Endodermal cell (in vitro differentiated cells): ENCODE results near the gene SRPRB. TPM values are rescaled to one million over a fixed set of nuclear protein-coding genes. Genes with fewer than 3 reads are reported as not detected.

Experiments
- DNase-seq: peaks from one replicate; pipeline ENCODE4 v3.0.0-alpha.2; 2017
- H3K27ac ChIP-seq: 2 replicates; pipeline ENCODE4 v1.5.1; 2013; ENCODE audit warnings: mild to moderate bottlenecking, low read depth, low read length, moderate library complexity
- H3K27me3 ChIP-seq: 2 replicates; pipeline ENCODE4 v1.6.1; 2013; ENCODE audit warnings: mild to moderate bottlenecking, low read length, moderate library complexity; ENCODE audit not compliant: insufficient read depth, control insufficient read depth, poor library complexity, severe bottlenecking
- H3K36me3 ChIP-seq: 2 replicates; pipeline ENCODE4 v1.7.0; 2013; ENCODE audit warnings: mild to moderate bottlenecking, low read length, moderate library complexity; ENCODE audit not compliant: control insufficient read depth, insufficient read depth
- H3K4me1 ChIP-seq: one replicate; pipeline ENCODE4 v1.7.0; 2013; ENCODE audit warnings: low read length; ENCODE audit not compliant: control insufficient read depth, insufficient read depth
- H3K4me3 ChIP-seq: 2 replicates; pipeline ENCODE4 v1.5.1; 2013; ENCODE audit warnings: mild to moderate bottlenecking, low read length, moderate library complexity
- H3K9ac ChIP-seq: 2 replicates; pipeline ENCODE4 v1.6.1; 2013; ENCODE audit warnings: mild to moderate bottlenecking, low read length, moderate library complexity; ENCODE audit not compliant: poor library complexity, severe bottlenecking; ENCODE audit errors: extremely low read depth
- H3K9me3 ChIP-seq: 2 replicates; pipeline ENCODE4 v1.6.1; 2013; ENCODE audit warnings: mild to moderate bottlenecking, low read length, moderate library complexity; ENCODE audit not compliant: control insufficient read depth
- H3K27ac Mint-ChIP-seq: 2 replicates; pipeline ENCODE4 v1.8.0; 2020; ENCODE audit warnings: mixed read lengths
- H3K27me3 Mint-ChIP-seq: 2 replicates; pipeline ENCODE4 v1.8.0; 2021; ENCODE audit warnings: mild to moderate bottlenecking, mixed read lengths; ENCODE audit not compliant: insufficient read depth
- H3K36me3 Mint-ChIP-seq: 2 replicates; pipeline ENCODE4 v1.8.0; 2020; ENCODE audit warnings: low read depth, mixed read lengths
- H3K4me1 Mint-ChIP-seq: 2 replicates; pipeline ENCODE4 v1.8.0; 2020; ENCODE audit warnings: mixed read lengths
- H3K4me3 Mint-ChIP-seq: 2 replicates; pipeline ENCODE4 v1.8.0; 2020; ENCODE audit warnings: mild to moderate bottlenecking, moderate library complexity, mixed read lengths
- H3K9me3 Mint-ChIP-seq: 2 replicates; pipeline ENCODE4 v1.8.0; 2020; ENCODE audit warnings: mild to moderate bottlenecking, mixed read lengths
- CTCF ChIP-seq: fragments of 200-600 bp; sonication (generic); conservative IDR thresholded peaks from 2 replicates; pipeline ENCODE4 v1.5.0; 2021; ENCODE audit warnings: antibody characterized with exemption, mild to moderate bottlenecking
- WGBS, 2 experiments: methylation state at CpG; one replicate each; pipeline versions ENCODE4 v1.1.5 to v1.1.7; 2013; ENCODE audit warnings: missing lambda C conversion rate in 2 of 2, mixed read lengths in 1 of 2; ENCODE audit not compliant: insufficient coverage in 1 of 2, insufficient read length in 1 of 2; 5-methylcytosine and 5-hydroxymethylcytosine counted together
- total RNA-seq, 2 donors: library from RNA; stranded (reverse); fragmentation: NEBNext Ultra II Directional in 1 of 2; extraction: Animal tissue kit (Norgen Biotek cat#: 25700) in 1 of 2; gene quantifications; 2 replicates in 1 of 2; 3 replicates in 1 of 2; pipeline ENCODE4 v1.2.1, GENCODE V29; 2021

The SRPRB gene
- total RNA-seq, 2 donors from 2014 or later, result 26.1 to 33.6 TPM

GRCh38 chr3:133824961-133825485, 19.4 kb downstream of the SRPRB start:
- WGBS, 2 experiments, result 91 to 100% methylated on average over 7 to 8 of the region's 8 CpGs
- Histone ChIP-seq H3K4me3 (no peak overlapping the region), H3K9me3 (no peaks in the 10 kb centered on the region), H3K36me3 (peaks cover 20% of the 10 kb centered on the region), H3K4me1 (peaks cover 2% of the 10 kb centered on the region), H3K27me3 (no peaks in the 10 kb centered on the region), H3K9ac (no peak overlapping the region), H3K27ac (no peak overlapping the region)
- H3K36me3 Mint-ChIP-seq, result peaks cover 33% of the 10 kb centered on the region
- TF ChIP-seq CTCF, result no peak
- H3K27ac Mint-ChIP-seq, result no peak overlapping the region
- H3K4me1 Mint-ChIP-seq, result no peaks in the 10 kb centered on the region
- H3K9me3 Mint-ChIP-seq, result no peaks in the 10 kb centered on the region
- H3K27me3 Mint-ChIP-seq, result no peaks in the 10 kb centered on the region
- no peak overlapping the region for H3K4me3 Mint-ChIP-seq
- no peak for DNase-seq

GRCh38 chr3:133825969-133826727, 20.5 kb downstream of the SRPRB start:
- Histone ChIP-seq H3K9ac (no peak overlapping the region), H3K9me3 (no peaks in the 10 kb centered on the region), H3K4me3 (no peak overlapping the region), H3K36me3 (peaks cover 9% of the 10 kb centered on the region), H3K27ac (no peak overlapping the region), H3K4me1 (peaks cover 2% of the 10 kb centered on the region), H3K27me3 (no peaks in the 10 kb centered on the region)
- Mint-ChIP-seq H3K4me1 (no peaks in the 10 kb centered on the region), H3K27ac (no peak overlapping the region), H3K9me3 (no peaks in the 10 kb centered on the region), H3K4me3 (no peak overlapping the region), H3K27me3 (no peaks in the 10 kb centered on the region), H3K36me3 (peaks cover 22% of the 10 kb centered on the region)
- no peak for DNase-seq
- TF ChIP-seq CTCF, result no peak
- 90 to 93% methylated on average over 10 to 12 of the region's 12 CpGs for WGBS, 2 experiments

- Histone ChIP-seq H3K27ac (no peak overlapping the region), H3K4me3 (no peak overlapping the region), H3K9me3 (no peaks in the 10 kb centered on the region), H3K36me3 (peaks cover 3% of the 10 kb centered on the region), H3K27me3 (no peaks in the 10 kb centered on the region), H3K9ac (no peak overlapping the region), H3K4me1 (peaks cover 2% of the 10 kb centered on the region)
- peaks cover 16% of the 10 kb centered on the region for H3K36me3 Mint-ChIP-seq
- no peak overlapping the region for H3K27ac Mint-ChIP-seq
- no peak for TF ChIP-seq CTCF
- DNase-seq, result no peak
- no peaks in the 10 kb centered on the region for H3K4me1 Mint-ChIP-seq
- no peak overlapping the region for H3K4me3 Mint-ChIP-seq
- WGBS, 2 experiments, result 79% methylated on average over 1 of the region's 1 CpG; no CpG with 5 or more reads in 1 of the 2 experiments
- no peaks in the 10 kb centered on the region for H3K27me3 Mint-ChIP-seq
- no peaks in the 10 kb centered on the region for H3K9me3 Mint-ChIP-seq
These were observed 21.5 kb downstream of the SRPRB start for GRCh38 chr3:133827136-133827535.
